VCaP (cell line): Measurements from ENCODE around the gene CENPS.
"Not testable (repeated sequence)": the region's sequence is repeated elsewhere in the genome, so short reads cannot be mapped to it uniquely, and the experiment has no call there.

Experiments used
- H3K27ac ChIP-seq: fragments of 450-650 bp; 2 replicates; pipeline ENCODE4 v1.5.1; 2017
- TF ChIP-seq, protein P1 (sequence below): fragments of 450-650 bp; conservative IDR thresholded peaks from 2 replicates; pipeline ENCODE4 v1.5.1; 2017; ENCODE audit warnings: mild to moderate bottlenecking, moderate library complexity

CENPS gene

DNA sequence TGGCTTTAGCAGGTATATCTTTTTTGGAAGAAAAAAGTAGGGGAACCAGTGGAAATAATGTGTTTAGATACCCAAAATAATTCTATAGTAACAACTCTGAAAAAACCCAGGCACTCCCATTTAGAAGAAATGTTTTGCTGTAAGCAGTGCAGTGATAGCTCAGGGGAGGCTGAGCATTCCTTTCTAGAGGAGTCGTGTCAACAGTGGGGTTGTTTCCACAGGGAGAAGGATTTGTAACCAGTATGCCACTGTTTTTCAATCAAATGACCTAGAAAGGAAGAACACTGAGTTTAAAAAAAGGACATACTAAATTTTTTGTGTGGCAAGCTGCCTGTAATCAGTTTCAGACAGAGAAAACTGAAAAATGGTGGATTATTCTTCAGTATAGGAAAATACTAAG lies 29.0 kb upstream of the CENPS start:
- TF ChIP-seq, protein P1, sequence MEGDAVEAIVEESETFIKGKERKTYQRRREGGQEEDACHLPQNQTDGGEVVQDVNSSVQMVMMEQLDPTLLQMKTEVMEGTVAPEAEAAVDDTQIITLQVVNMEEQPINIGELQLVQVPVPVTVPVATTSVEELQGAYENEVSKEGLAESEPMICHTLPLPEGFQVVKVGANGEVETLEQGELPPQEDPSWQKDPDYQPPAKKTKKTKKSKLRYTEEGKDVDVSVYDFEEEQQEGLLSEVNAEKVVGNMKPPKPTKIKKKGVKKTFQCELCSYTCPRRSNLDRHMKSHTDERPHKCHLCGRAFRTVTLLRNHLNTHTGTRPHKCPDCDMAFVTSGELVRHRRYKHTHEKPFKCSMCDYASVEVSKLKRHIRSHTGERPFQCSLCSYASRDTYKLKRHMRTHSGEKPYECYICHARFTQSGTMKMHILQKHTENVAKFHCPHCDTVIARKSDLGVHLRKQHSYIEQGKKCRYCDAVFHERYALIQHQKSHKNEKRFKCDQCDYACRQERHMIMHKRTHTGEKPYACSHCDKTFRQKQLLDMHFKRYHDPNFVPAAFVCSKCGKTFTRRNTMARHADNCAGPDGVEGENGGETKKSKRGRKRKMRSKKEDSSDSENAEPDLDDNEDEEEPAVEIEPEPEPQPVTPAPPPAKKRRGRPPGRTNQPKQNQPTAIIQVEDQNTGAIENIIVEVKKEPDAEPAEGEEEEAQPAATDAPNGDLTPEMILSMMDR, result no peak
- no peak overlapping the region for H3K27ac ChIP-seq

GRCh38 chr1:10402729-10403274 lies 27.4 kb upstream of the CENPS start:
- TF ChIP-seq, protein P1, result no peak
- no peak overlapping the region for H3K27ac ChIP-seq

DNA sequence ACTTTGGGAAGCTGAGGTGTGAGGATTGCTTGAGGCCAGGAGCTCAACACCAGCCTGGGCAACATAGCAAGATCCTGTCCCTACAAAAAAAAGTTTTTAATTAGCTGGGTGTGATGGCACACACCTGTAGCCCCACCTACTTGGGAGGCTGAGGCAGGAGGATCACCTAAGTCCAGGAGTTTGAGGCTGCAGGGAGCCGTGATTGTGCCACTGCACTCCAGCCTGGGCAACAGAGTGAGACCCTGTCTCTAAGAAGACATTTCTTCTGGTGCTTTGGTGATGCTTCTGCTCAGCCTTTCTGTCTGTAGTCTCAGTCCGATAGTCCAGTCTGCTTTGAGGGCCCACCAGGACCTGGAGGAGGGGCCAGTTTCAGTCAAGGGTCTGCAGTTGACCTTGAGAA lies 23.0 kb upstream of the CENPS start:
- no peak overlapping the region for H3K27ac ChIP-seq
- TF ChIP-seq, protein P1, result no peak

DNA sequence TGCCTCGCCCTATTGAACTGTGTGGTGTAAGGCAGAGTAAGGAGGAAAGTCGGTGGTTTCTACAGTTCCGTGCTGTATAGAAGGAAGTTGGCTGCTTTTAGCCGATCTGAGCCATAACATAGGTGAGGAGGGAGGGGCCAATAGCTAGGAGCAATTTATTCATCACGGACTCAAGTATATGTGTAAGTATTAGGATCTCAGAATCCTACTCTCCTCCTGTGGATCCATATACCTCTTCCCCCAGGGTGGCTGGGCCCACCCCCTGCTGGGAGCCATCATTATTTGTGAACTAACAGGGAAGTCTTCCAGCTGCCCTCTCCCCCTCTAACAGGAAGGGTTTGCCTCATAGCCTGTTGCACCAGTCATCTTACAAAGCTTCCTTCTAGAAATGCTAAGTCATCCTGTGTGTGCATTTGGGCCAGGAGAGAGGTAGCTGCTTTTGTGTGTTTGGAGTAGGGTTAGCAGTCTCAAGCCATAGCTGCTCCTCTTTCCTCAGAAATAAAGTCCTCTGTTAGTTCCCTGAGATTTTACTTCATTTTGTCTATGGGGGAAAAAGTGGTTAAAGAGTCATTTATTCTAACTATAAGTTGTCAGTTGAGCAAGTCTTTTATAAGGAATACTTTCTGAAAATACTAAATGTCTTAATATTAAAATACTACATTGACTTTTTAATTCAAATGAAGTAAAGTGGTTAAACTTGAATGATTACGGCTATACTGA lies 14.9 kb upstream of the CENPS start:
- H3K27ac ChIP-seq, result no peak overlapping the region
- TF ChIP-seq, protein P1, result no peak

DNA sequence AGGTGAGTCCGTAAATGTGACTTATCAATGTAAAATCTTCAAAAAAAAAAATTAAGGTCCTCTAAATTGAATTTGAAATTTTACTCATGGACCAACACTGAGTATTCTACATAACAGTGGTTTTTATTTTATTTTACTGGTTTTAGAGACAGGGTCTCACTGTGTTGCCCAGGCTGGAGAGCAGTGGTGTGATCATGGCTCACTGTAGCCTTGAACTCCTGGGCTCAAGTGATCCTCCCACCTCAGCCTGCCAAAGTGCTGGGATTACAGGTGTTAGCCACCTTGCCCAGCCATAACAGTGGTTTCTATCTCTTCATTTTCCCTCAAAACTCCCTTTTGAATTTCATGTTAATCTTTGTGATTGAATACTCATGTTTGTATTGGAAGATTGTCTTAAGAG lies 14.3 kb upstream of the CENPS start:
- not testable (repeated sequence) for H3K27ac ChIP-seq

- H3K27ac ChIP-seq, result not testable (repeated sequence)
These were observed 11.5 kb upstream of the CENPS start for GRCh38 chr1:10418741-10419140.

- no peak overlapping the region for H3K27ac ChIP-seq
- TF ChIP-seq, protein P1, result no peak
These were observed 10.9 kb upstream of the CENPS start for GRCh38 chr1:10419351-10419750.

- TF ChIP-seq, protein P1, result no peak
- no peak overlapping the region for H3K27ac ChIP-seq
These were observed 8.6 kb upstream of the CENPS start for GRCh38 chr1:10421637-10422036.
